AG10803 (cell line): ENCODE measurements around the gene TTPAL.
"Not testable (repeated sequence)": the region's sequence is repeated elsewhere in the genome, so short reads cannot be mapped to it uniquely, and the experiment has no call there.

Experiments used
- DNase-seq: peaks from one replicate; pipeline ENCODE4 v3.0.0; 2010; ENCODE audit warnings: low read depth
- H3K4me3 ChIP-seq: 2 replicates; pipeline ENCODE4 v1.5.1; 2011; ENCODE audit warnings: mild to moderate bottlenecking, low read length, control low read depth
- CTCF ChIP-seq: conservative IDR thresholded peaks from 2 replicates; pipeline ENCODE4 v1.5.1; 2011; ENCODE audit warnings: mild to moderate bottlenecking, low read length, control low read depth, inconsistent platforms

Gene TTPAL

DNA sequence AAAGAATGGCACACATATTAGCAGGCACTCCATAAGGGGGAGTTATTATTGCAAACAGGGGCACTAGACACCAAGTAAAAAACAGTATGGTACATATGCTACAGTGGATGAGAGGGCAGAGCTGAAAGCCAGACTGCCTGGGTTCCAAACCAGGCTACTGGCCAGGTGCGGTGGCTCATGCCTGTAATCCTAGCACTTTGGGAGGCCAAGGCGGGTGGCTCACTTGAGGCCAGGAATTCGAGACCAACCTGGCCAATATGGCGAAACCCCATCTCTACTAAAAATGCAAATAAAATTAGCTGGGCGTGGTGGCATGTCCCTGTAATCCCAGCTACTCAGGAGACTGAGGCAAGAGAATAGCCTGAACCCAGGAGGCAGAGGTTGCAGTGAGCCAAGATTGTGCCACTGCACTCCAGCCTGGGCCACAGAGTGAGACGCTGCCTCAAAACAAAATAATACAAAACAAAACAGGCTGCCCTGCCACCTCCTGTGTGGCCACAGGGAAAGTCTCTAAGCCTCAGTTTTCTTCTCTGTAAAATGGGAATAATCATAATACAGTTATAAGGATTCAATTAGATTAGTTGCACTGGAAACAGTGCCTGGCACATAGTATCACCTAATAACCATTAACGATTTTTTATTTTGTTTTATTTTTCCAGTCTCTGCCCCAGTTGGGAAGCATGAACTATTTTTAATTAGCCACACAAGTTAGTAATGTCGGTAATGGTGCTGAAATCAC is 7.5 kb upstream of the TTPAL start:
- DNase-seq = no peak
- no peak overlapping the region for H3K4me3 ChIP-seq
- TF ChIP-seq CTCF = no peak

- no peak for TF ChIP-seq CTCF
- DNase-seq = no peak
Measured at GRCh38 chr20:44470327-44470726, 5.3 kb upstream of the TTPAL start.

GRCh38 chr20:44471481-44471882 is 4.2 kb upstream of the TTPAL start:
- peak; percentile 88 for TF ChIP-seq CTCF
- H3K4me3 ChIP-seq = no peak overlapping the region
- peak; percentile 86 for DNase-seq

More at GRCh38 chr20:44470327-44470726, 5.3 kb upstream of the TTPAL start:
- H3K4me3 ChIP-seq = no peak overlapping the region

DNA sequence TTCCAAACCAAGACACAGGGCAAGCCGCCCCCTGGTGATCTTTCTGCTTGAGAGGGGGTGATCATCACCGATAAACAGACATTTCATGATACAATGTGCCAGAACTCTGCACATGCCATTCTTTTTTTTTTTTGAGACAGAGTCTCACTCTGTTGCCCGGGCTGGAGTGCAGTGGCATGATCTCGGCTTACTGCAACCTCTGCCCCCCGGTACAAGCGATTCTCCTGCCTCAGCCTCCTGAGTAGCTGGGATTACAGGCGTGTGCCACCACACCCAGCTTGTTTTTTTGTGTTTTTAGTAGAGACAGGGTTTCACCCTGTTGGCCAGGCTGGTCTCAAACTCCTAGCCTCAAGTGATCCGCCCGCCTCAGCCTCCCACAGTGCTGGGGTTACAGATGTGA is 3.4 kb upstream of the TTPAL start:
- not testable (repeated sequence) for H3K4me3 ChIP-seq, DNase-seq

GRCh38 chr20:44475372-44475693 is 341 bp upstream of the TTPAL start:
- no peak for TF ChIP-seq CTCF
- peak overlapping the region; percentile 88 for H3K4me3 ChIP-seq
- no peak for DNase-seq

GRCh38 chr20:44477151-44477550 is 1.5 kb downstream of the TTPAL start:
- TF ChIP-seq CTCF = no peak
- H3K4me3 ChIP-seq = no peak overlapping the region

DNA sequence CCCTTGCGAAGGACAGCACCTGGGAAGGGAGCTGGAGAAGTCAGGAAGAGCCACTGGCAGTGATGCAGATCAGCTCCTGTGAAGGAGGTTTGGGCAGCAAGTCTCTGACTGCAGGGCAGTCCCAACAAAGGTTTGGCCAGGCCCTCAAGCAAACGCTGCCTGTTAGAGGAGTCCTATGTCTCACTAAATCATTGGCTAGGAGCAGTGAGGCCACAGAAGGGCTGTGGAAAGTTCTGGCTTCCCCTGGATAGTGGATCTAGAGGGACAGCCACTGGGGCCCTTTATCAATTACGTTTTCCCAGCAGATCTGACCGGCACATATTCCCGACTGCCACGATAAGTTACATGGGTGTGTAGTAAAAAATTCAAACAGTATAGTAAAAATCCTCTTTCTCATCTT is 2.5 kb downstream of the TTPAL start:
- no peak for TF ChIP-seq CTCF
- DNase-seq = no peak
- H3K4me3 ChIP-seq = no peak overlapping the region

More at GRCh38 chr20:44477151-44477550, 1.5 kb downstream of the TTPAL start:
- DNase-seq = no peak
